Right ventricle myocardium superior (tissue), 1 donor: ENCODE measurements around the gene IDE. TPM values are rescaled to one million over a fixed set of nuclear protein-coding genes. Genes with fewer than 3 reads are reported as not detected.
"Not testable (repeated sequence)": the region's sequence is repeated elsewhere in the genome, so short reads cannot be mapped to it uniquely, and the experiment has no call there.

Experiments used
- ATAC-seq: fragments of 200-7000 bp; cut with Tn5 transposase; one replicate; pipeline ENCODE4 v1.9.1; 2020; ENCODE audit warnings: mild to moderate bottlenecking; ENCODE audit not compliant: poor library complexity
- DNase-seq: peaks from one replicate; pipeline ENCODE4 v3.0.0-alpha.2; 2020
- intact Hi-C: fragments of 100-400 bp; cut with DNase I; formaldehyde crosslinking; loops from one replicate; pipeline ENCODE4 v1.11.2; 2022
- long read RNA-seq: library from polyadenylated mRNA; unstranded; transcript quantifications from one replicate; pipeline ENCODE4 v2.0.0, GENCODE V29; 2021
- total RNA-seq: library from RNA; stranded (reverse); fragmentation: NEBNext Ultra II Directional; extraction: Animal tissue kit (Norgen Biotek cat#: 25700); gene quantifications from one replicate; pipeline ENCODE4 v1.2.1, GENCODE V29; 2021
- donor health status: DM: no; HTN: yes; CAD: no; lungs with severe emphysema.

The IDE gene
- total RNA-seq = 50.5 TPM
- long read RNA-seq, full-length matches to known transcripts = 44 of 53 reads
- long read RNA-seq, partial matches to known transcripts = 9 of 53 reads
- long read RNA-seq, other reads (novel, unspliced or antisense) = 0 of 53 reads

- ATAC-seq (peak; percentile 98), DNase-seq (peak; percentile 94)
- intact Hi-C loops = loop anchor here (2.0 kb wide), 1 partner anchor 57 kb away; no protein-coding TSS in a partner anchor
Measured at GRCh38 chr10:92573798-92574547, at the start of gene IDE. Gene IDE, minus strand, starts transcription at chr10:92574093. Its CDS starts 74 bp downstream, at chr10:92574019.

DNA sequence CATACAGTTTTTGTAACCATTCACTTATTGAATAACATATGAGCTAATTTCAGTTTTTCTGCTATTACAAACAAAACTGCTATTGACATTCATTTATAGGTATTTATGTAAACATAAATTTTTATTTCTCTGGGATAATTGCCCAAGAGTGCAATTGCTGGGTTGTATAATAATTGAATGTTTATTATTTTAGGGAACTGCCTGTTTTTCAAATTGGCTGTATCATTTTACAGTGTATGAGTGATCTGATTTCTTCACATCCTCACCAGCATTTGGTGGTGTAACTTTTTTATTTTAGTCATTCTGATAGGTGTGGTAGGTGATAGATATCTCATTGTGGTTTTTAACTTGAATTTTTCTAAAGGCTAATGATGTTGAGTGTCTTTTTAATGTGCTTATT, 45.5 kb upstream of the IDE start:
- intact Hi-C loops = no loop called here

GRCh38 chr10:92615515-92615914, 41.6 kb upstream of the IDE start:
- intact Hi-C loops = no loop called here
- no peak for DNase-seq
- no peak for ATAC-seq

More for the DNA sequence above, 45.5 kb upstream of the IDE start:
- ATAC-seq (no peak), DNase-seq (no peak)

- no peak for DNase-seq
- intact Hi-C loops = no loop called here
- ATAC-seq = no peak
Measured at GRCh38 chr10:92604841-92605240, 30.9 kb upstream of the IDE start.

GRCh38 chr10:92598321-92598720, 24.4 kb upstream of the IDE start:
- ATAC-seq (no peak), DNase-seq (no peak)
- intact Hi-C loops = loop anchor here (10.0 kb wide), 1 partner anchor 276 kb away; no protein-coding TSS in a partner anchor

GRCh38 chr10:92595505-92595904, 21.6 kb upstream of the IDE start:
- DNase-seq (no peak), ATAC-seq (no peak)
- intact Hi-C loops = loop anchor here (10.0 kb wide), 1 partner anchor 279 kb away; no protein-coding TSS in a partner anchor

- ATAC-seq (no peak), DNase-seq (no peak)
- intact Hi-C loops = loop anchor here (10.0 kb wide), 1 partner anchor 281 kb away; no protein-coding TSS in a partner anchor
Measured at GRCh38 chr10:92593619-92594588, 20.0 kb upstream of the IDE start.

DNA sequence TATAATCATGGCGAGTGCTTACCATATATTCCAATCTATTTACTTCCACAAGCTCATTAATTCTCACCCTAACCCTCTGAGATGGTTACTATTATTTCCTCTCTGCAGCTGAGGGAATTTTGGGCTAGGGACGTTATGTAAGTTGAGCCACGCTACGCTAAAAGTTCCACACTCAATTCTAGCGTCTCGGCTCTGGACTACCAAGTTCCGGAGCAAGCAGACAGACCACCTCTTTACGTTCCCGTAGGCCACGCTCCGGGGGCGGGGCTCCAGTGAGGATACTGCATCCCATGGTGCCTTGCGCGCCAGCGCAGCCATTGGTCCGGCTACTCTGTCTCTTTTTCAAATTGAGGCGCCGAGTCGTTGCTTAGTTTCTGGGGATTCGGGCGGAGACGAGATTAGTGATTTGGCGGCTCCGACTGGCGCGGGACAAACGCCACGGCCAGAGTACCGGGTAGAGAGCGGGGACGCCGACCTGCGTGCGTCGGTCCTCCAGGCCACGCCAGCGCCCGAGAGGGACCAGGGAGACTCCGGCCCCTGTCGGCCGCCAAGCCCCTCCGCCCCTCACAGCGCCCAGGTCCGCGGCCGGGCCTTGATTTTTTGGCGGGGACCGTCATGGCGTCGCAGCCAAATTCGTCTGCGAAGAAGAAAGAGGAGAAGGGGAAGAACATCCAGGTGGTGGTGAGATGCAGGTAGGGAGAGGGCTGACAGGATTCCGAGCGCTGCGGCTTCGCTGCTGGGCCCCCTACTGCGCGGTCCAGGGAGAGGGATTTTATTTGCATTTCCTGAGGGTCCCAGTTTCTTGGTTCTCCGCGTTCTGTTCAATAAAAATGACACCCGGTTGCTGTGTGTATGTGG, 19.1 kb upstream of the IDE start, which contains the start of gene KIF11:
KIF11 (plus strand) TSS at position 370 of the 858 bp plus-strand sequence; CDS start at position 616, 246 bp downstream.
- peak; percentile 97 for ATAC-seq
- intact Hi-C loops = loop anchor here (10.0 kb wide), 1 partner anchor 282 kb away; no protein-coding TSS in a partner anchor
- peak; percentile 100 for DNase-seq

DNA sequence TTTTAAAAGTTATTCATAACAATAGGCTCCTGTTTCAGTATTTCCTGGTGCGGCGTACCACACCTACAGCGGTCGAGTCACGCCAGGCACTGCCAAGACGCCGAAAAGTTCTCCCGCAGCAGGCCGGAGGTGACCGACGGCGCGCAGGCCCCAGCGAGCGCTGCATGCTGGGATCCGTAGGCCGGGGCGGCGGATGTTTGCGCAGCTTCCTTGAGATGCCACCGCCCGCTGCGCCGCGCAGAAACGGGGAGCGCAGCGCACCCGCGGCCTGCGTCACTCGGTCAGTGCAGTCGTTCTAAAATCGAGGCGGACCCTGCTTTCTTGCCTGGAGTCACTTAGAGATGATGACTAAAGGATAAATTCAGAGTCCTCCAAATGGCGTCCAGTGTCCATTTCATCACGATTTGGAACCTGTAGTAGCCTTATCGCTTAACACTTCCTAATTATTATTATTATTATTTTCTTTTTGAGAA, 17.7 kb upstream of the IDE start:
- peak; percentile 95 for ATAC-seq

GRCh38 chr10:92590623-92591549, 17.0 kb upstream of the IDE start:
- intact Hi-C loops = loop anchor here (10.0 kb wide), 1 partner anchor 284 kb away; no protein-coding TSS in a partner anchor
- ATAC-seq (peak; percentile 6), DNase-seq (peak; percentile 59)

More for the DNA sequence above, 17.7 kb upstream of the IDE start:
- intact Hi-C loops = loop anchor here (10.0 kb wide), 1 partner anchor 283 kb away; no protein-coding TSS in a partner anchor
- peak; percentile 97 for DNase-seq

DNA sequence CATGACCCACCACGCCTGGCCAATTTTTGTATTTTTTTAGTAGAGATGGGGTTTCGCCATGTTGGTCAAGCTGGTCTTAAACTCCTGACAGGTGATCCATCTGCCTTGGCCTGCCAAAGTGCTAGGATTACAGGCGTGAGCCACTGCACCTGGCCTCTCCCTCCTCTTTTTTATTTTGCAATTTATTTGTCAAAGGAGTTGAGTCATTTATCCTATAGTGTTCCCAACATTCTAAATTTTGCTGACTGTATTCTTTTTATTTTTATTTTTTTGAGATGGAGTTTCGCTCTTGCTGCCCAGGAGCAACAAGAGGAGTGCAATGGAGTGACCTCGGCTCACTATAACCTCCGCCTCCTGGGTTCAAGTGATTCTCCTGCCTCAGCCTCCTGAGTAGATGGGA, 8.5 kb upstream of the IDE start:
- DNase-seq, ATAC-seq, intact Hi-C loops: not testable (repeated sequence)

GRCh38 chr10:92575961-92576360, 2.1 kb upstream of the IDE start:
- ATAC-seq (no peak), DNase-seq (no peak)
- intact Hi-C loops = loop anchor here (2.0 kb wide), 1 partner anchor 59 kb away; no protein-coding TSS in a partner anchor

GRCh38 chr10:92574548-92575261, 812 bp upstream of the IDE start:
- DNase-seq (no peak), ATAC-seq (no peak)
- intact Hi-C loops = loop anchor here (2.0 kb wide), 1 partner anchor 58 kb away; no protein-coding TSS in a partner anchor

DNA sequence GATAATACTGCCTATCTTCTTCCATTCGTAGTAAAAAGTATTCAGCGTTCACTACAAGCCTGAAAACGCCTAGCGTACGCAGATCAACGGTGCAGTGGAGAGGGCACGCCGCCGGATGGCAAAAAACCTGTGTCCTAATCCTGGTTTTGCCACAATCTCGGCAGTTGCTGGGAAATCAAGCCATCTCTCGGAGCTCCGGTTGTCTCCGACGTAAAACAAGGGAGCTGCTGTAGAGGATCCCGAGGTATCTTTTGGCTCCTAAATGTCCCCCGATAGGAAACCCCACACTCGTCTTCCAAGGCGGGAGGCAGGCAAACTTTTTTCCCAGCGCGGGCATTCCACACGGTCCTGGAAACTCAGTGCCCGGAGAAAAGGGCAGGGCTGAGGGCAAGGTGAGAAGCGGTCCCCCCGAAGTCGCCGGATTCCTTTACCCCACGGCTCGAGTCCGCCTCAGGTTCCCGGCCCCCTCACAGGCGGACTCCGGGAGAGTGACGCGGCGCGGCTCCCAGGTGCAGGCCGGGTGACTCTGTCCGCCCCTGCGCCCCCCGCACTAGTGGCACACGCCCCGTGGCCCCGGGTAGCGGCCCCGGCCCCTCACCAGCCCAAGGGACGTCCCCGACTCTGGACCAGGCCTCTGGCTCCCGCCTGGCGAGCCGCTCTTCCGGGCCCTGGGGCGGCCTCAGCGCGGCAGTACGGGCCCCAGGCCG, 649 bp downstream of the IDE start:
- intact Hi-C loops = no loop called here
- no peak for DNase-seq

GRCh38 chr10:92572362-92573090, 1.4 kb downstream of the IDE start:
- no peak for DNase-seq
- ATAC-seq = no peak
- intact Hi-C loops = no loop called here

More for the DNA sequence above, 649 bp downstream of the IDE start:
- peak; percentile 3 for ATAC-seq
